Small intestine (tissue), 7 donors: ENCODE results near the gene ENHO. TPM values are rescaled to one million over a fixed set of nuclear protein-coding genes. Genes with fewer than 3 reads are reported as not detected.
"Not testable (repeated sequence)": the region's sequence is repeated elsewhere in the genome, so short reads cannot be mapped to it uniquely, and the experiment has no call there.

Source experiments
- DNase-seq, 2 donors: peaks; one replicate each; pipeline versions ENCODE4 v3.0.0 to v3.0.0-alpha.2; 2013
- FAIRE-seq: peaks from 2 replicates; lab custom pipeline; 2012; peaks lifted over from hg19 to GRCh38; lab: Jason Lieb, UNC
- H3K27ac ChIP-seq, 3 donors: one replicate each; pipeline ENCODE4 v1.5.1; 2013; ENCODE audit warnings: low read length in 2 of 3, mild to moderate bottlenecking in 2 of 3, control low read depth in 1 of 3, inconsistent platforms in 1 of 3, low read depth in 1 of 3, moderate library complexity in 1 of 3
- H3K27me3 ChIP-seq, 3 donors: one replicate each; pipeline ENCODE4 v1.6.1; 2013; ENCODE audit warnings: low read length in 3 of 3, inconsistent platforms in 1 of 3; ENCODE audit not compliant: control insufficient read depth in 3 of 3, insufficient read depth in 3 of 3
- H3K36me3 ChIP-seq, 3 donors: one replicate each; pipeline ENCODE4 v1.6.1; 2013; ENCODE audit warnings: low read length in 3 of 3, inconsistent platforms in 1 of 3, low read depth in 1 of 3, mild to moderate bottlenecking in 1 of 3, moderate library complexity in 1 of 3; ENCODE audit not compliant: control insufficient read depth in 3 of 3, insufficient read depth in 2 of 3
- H3K4me1 ChIP-seq, 3 donors: one replicate each; pipeline ENCODE4 v1.6.1; 2013; ENCODE audit warnings: low read length in 2 of 3, inconsistent platforms in 1 of 3, low read depth in 1 of 3, mild to moderate bottlenecking in 1 of 3, moderate library complexity in 1 of 3; ENCODE audit not compliant: control insufficient read depth in 3 of 3, insufficient read depth in 2 of 3
- H3K4me3 ChIP-seq, 3 donors: one replicate each; pipeline ENCODE4 v1.5.1; 2013; ENCODE audit warnings: low read length in 3 of 3, control low read depth in 1 of 3, inconsistent platforms in 1 of 3, low read depth in 1 of 3, mild to moderate bottlenecking in 1 of 3, moderate library complexity in 1 of 3
- H3K9me3 ChIP-seq, 2 donors: one replicate each; pipeline ENCODE4 v1.6.1; 2013; ENCODE audit warnings: low read depth in 1 of 2, low read length in 1 of 2; ENCODE audit not compliant: control insufficient read depth in 2 of 2, insufficient read depth in 1 of 2
- WGBS, 3 donors: extraction: QIAGEN DNeasy Blood & Tissue Kit; methylation state at CpG; one replicate each; pipeline ENCODE4 v1.1.7; 2013; 5-methylcytosine and 5-hydroxymethylcytosine counted together
- polyA plus RNA-seq, 4 donors: library from polyadenylated mRNA; stranded (reverse) in 3 of 4; unstranded in 1 of 4; fragments of 200-250 nt in 3 of 4; fragments of 120-200 nt in 1 of 4; gene quantifications; one replicate each; pipeline versions ENCODE4 v1.2.1 to v1.2.3, GENCODE V29; 2013
- donor health status: healthy with polysubstance abuse.
- donor health status: control.
- donor health status: control.
- donor health status: Bipolar disorder and iron deficiency.
- donor health status: healthy.

ENHO gene
- polyA plus RNA-seq, 4 donors, result 1.8 to 8.9 (median 5.1) TPM

GRCh38 chr9:34485822-34486221 lies 37.0 kb downstream of the ENHO start:
- FAIRE-seq, result no peak

GRCh38 chr9:34484678-34485077 lies 38.1 kb downstream of the ENHO start:
- no peak for DNase-seq
- no peaks in the 10 kb centered on the region for H3K9me3 ChIP-seq
- peaks cover 0 to 4% (median 0%) of the 10 kb centered on the region in 3 donors for H3K27me3 ChIP-seq

More at GRCh38 chr9:34485822-34486221, 37.0 kb downstream of the ENHO start:
- peaks cover 0 to 8% (median 0%) of the 10 kb centered on the region in 3 donors for H3K27me3 ChIP-seq
- 61 to 68% (median 65%) methylated on average over 6 of the region's 6 CpGs for WGBS, 3 donors
- H3K4me1 ChIP-seq, result no peaks in the 10 kb centered on the region
- H3K36me3 ChIP-seq, result no peaks in the 10 kb centered on the region
- no peaks in the 10 kb centered on the region for H3K9me3 ChIP-seq
- no peak for DNase-seq
- H3K27ac ChIP-seq, result no peak overlapping the region
- H3K4me3 ChIP-seq, result no peak overlapping the region

GRCh38 chr9:34482746-34483145 lies 40.0 kb downstream of the ENHO start:
- not testable (repeated sequence) for DNase-seq, H3K27ac ChIP-seq, H3K36me3 ChIP-seq, H3K27me3 ChIP-seq, H3K9me3 ChIP-seq, H3K4me3 ChIP-seq, H3K4me1 ChIP-seq, FAIRE-seq
- WGBS, 3 donors, result 91 to 96% (median 96%) methylated on average over 12 to 27 of the region's 27 CpGs

More at GRCh38 chr9:34484678-34485077, 38.1 kb downstream of the ENHO start:
- Histone ChIP-seq H3K36me3 (no peaks in the 10 kb centered on the region), H3K4me3 (no peak overlapping the region), H3K4me1 (no peaks in the 10 kb centered on the region), H3K27ac (no peak overlapping the region)
- FAIRE-seq, result no peak

GRCh38 chr9:34481620-34482019 lies 41.2 kb downstream of the ENHO start:
- H3K9me3 ChIP-seq, H3K27me3 ChIP-seq, H3K4me3 ChIP-seq, H3K36me3 ChIP-seq, FAIRE-seq, H3K4me1 ChIP-seq, H3K27ac ChIP-seq, DNase-seq: not testable (repeated sequence)
- whole genome bisulfite sequencing, 3 donors, result 65 to 71% (median 69%) methylated on average over 13 of the region's 13 CpGs

GRCh38 chr9:34479431-34479866 lies 43.3 kb downstream of the ENHO start:
- H3K36me3 ChIP-seq, result no peaks in the 10 kb centered on the region
- no peaks in the 10 kb centered on the region for H3K9me3 ChIP-seq
- no peak overlapping the region for H3K4me3 ChIP-seq
- peaks cover 0 to 8% (median 2%) of the 10 kb centered on the region in 3 donors for H3K27me3 ChIP-seq
- no peak overlapping the region for H3K27ac ChIP-seq
- DNase-seq (no peak), FAIRE-seq (no peak)
- no peaks in the 10 kb centered on the region for H3K4me1 ChIP-seq
- 19 to 53% (median 45%) methylated on average over 5 of the region's 5 CpGs for WGBS, 3 donors

- WGBS, 3 donors, result 61 to 73% (median 71%) methylated on average over 1 of the region's 1 CpG
- H3K27me3 ChIP-seq, result peaks cover 0 to 8% (median 2%) of the 10 kb centered on the region in 3 donors
- FAIRE-seq (no peak), DNase-seq (no peak)
- no peak overlapping the region for H3K27ac ChIP-seq
- no peaks in the 10 kb centered on the region for H3K4me1 ChIP-seq
- no peaks in the 10 kb centered on the region for H3K9me3 ChIP-seq
- H3K36me3 ChIP-seq, result no peaks in the 10 kb centered on the region
- no peak overlapping the region for H3K4me3 ChIP-seq
Measured at GRCh38 chr9:34477541-34477940, 45.2 kb downstream of the ENHO start.

GRCh38 chr9:34475097-34475496 lies 47.7 kb downstream of the ENHO start:
- H3K4me3 ChIP-seq, result no peak overlapping the region
- FAIRE-seq, result no peak
- WGBS, 3 donors, result 36 to 47% (median 37%) methylated on average over 3 of the region's 3 CpGs

More at GRCh38 chr9:34475097-34475496, 47.7 kb downstream of the ENHO start:
- no peaks in the 10 kb centered on the region for H3K4me1 ChIP-seq
- H3K27ac ChIP-seq, result no peak overlapping the region
- no peaks in the 10 kb centered on the region for H3K36me3 ChIP-seq
- H3K9me3 ChIP-seq, result no peaks in the 10 kb centered on the region
- peaks cover 0 to 8% (median 2%) of the 10 kb centered on the region in 3 donors for H3K27me3 ChIP-seq
- no peak for DNase-seq
